SK-N-SH (cell line): Measurements from ENCODE around the gene SPINK13. TPM values are rescaled to one million over a fixed set of nuclear protein-coding genes. Genes with fewer than 3 reads are reported as not detected.

Experiments used
- CTCF ChIA-PET: fragments of 300-600, 350-600 bp; formaldehyde crosslinking; extraction: SDS; loops from one replicate; lab custom pipeline; 2021; lab: Yijun Ruan, JAX
- POLR2A ChIA-PET: fragments of 350-600 bp; sonication (Branson Sonifier 250); formaldehyde crosslinking; extraction: SDS; loops from one replicate; lab custom pipeline; 2020; ENCODE audit warnings: antibody characterized with exemption, inconsistent platforms; lab: Yijun Ruan, JAX
- DNase-seq: peaks from one replicate; pipeline ENCODE4 v3.0.0; 2012
- H2AFZ ChIP-seq: fragments of 200-600 bp; sonication (generic); 2 replicates; pipeline ENCODE4 v1.8.1; 2016; ENCODE audit warnings: antibody characterized with exemption, mild to moderate bottlenecking, low read depth
- H3F3A ChIP-seq: fragments of 200-600 bp; sonication (generic); replicated peaks from 2 replicates; pipeline ENCODE3; 2016; ENCODE audit warnings: antibody characterized with exemption, mild to moderate bottlenecking; ENCODE audit not compliant: insufficient read depth
- H3K27ac ChIP-seq, 2 experiments: fragments of 200-500 bp in 1 of 2; fragments of 200-600 bp in 1 of 2; sonication (Bioruptor generic) in 1 of 2; sonication (generic), shearing (Covaris generic) in 1 of 2; 2 replicates each; pipeline versions ENCODE4 v1.5.1 to v1.6.1; 2014 to 2016; ENCODE audit warnings: low read depth in 2 of 2, inconsistent platforms in 1 of 2, low read length in 1 of 2, mild to moderate bottlenecking in 1 of 2, mixed read lengths in 1 of 2
- H3K27me3 ChIP-seq: fragments of 200-600 bp; sonication (generic), shearing (Covaris generic); 2 replicates; pipeline ENCODE4 v1.6.1; 2016; ENCODE audit warnings: mixed run types; ENCODE audit not compliant: insufficient read depth
- H3K36me3 ChIP-seq, 2 experiments: fragments of 200-500 bp in 1 of 2; fragments of 200-600 bp in 1 of 2; sonication (Bioruptor generic) in 1 of 2; sonication (generic) in 1 of 2; replicated peaks in 1 of 2; 2 replicates each; pipeline versions ENCODE3 to v1.5.1; 2014 to 2016; ENCODE audit warnings: low read length in 1 of 2, mild to moderate bottlenecking in 1 of 2; ENCODE audit not compliant: insufficient read depth in 2 of 2, control insufficient read depth in 1 of 2
- H3K4me1 ChIP-seq, 2 experiments: fragments of 200-500 bp in 1 of 2; fragments of 200-600 bp in 1 of 2; sonication (Bioruptor generic) in 1 of 2; sonication (generic), shearing (Covaris generic) in 1 of 2; 2 replicates each; pipeline versions ENCODE4 v1.5.1 to v1.6.1; 2014 to 2016; ENCODE audit warnings: low read depth in 1 of 2, low read length in 1 of 2, mixed run types in 1 of 2; ENCODE audit not compliant: insufficient read depth in 2 of 2, control insufficient read depth in 1 of 2
- H3K4me2 ChIP-seq: fragments of 200-600 bp; sonication (generic), shearing (Covaris generic); 2 replicates; pipeline ENCODE4 v1.6.1; 2017; ENCODE audit warnings: mixed run types
- H3K4me3 ChIP-seq, 2 experiments: fragments of 200-500 bp in 1 of 2; fragments of 200-600 bp in 1 of 2; sonication (Bioruptor generic) in 1 of 2; sonication (generic), shearing (Covaris generic) in 1 of 2; 2 replicates each; pipeline versions ENCODE4 v1.5.1 to v1.8.1; 2014 to 2016; ENCODE audit warnings: low read depth in 2 of 2, inconsistent platforms in 1 of 2, low read length in 1 of 2, mild to moderate bottlenecking in 1 of 2, mixed read lengths in 1 of 2, moderate library complexity in 1 of 2
- H3K79me2 ChIP-seq: fragments of 200-600 bp; sonication (generic); 2 replicates; pipeline ENCODE4 v1.8.1; 2017; ENCODE audit warnings: mild to moderate bottlenecking; ENCODE audit not compliant: insufficient read depth
- H3K9ac ChIP-seq: fragments of 200-600 bp; sonication (generic); 2 replicates; pipeline ENCODE4 v1.6.1; 2017; ENCODE audit warnings: mixed run types
- H3K9me2 ChIP-seq: fragments of 200-600 bp; sonication (generic); 2 replicates; pipeline ENCODE4 v1.6.1; 2017; ENCODE audit warnings: mixed run types
- H3K9me3 ChIP-seq: fragments of 200-600 bp; sonication (generic); 2 replicates; pipeline ENCODE4 v1.6.1; 2017; ENCODE audit warnings: mixed run types, mild to moderate bottlenecking, moderate library complexity
- H4K20me1 ChIP-seq: fragments of 200-600 bp; sonication (generic); 2 replicates; pipeline ENCODE4 v1.6.1; 2017; ENCODE audit warnings: mild to moderate bottlenecking, mixed run types; ENCODE audit not compliant: insufficient read depth
- ELF1 ChIP-seq: IDR thresholded peaks from 2 replicates; pipeline ENCODE4 v1.4.0; 2012
- EP300 ChIP-seq, 2 experiments: IDR thresholded peaks; 2 replicates each; pipeline versions ENCODE4 v1.4.0 to v1.6.1; 2012; ENCODE audit warnings: borderline replicate concordance in 1 of 2, low read depth in 1 of 2, low read length in 1 of 2
- EZH2phosphoT487 ChIP-seq: fragments of 200-600 bp; sonication (generic); IDR thresholded peaks from 2 replicates; pipeline ENCODE4 v1.6.1; 2017; ENCODE audit warnings: low read depth, mixed run types, mild to moderate bottlenecking, antibody characterized with exemption, moderate library complexity, borderline replicate concordance
- GABPA ChIP-seq: IDR thresholded peaks from 2 replicates; pipeline ENCODE4 v1.4.0; 2012; ENCODE audit warnings: low read depth, mild to moderate bottlenecking
- MXI1 ChIP-seq: IDR thresholded peaks from 2 replicates; pipeline ENCODE4 v1.6.1; 2012; ENCODE audit warnings: mild to moderate bottlenecking, low read depth, low read length, improper control_type of control experiment
- NFIC ChIP-seq: IDR thresholded peaks from 2 replicates; pipeline ENCODE4 v1.4.0; 2012; ENCODE audit warnings: borderline replicate concordance
- NRF1 ChIP-seq: IDR thresholded peaks from 2 replicates; pipeline ENCODE4 v1.6.1; 2012; ENCODE audit warnings: low read depth, mild to moderate bottlenecking, low read length
- POLR2AphosphoS5 ChIP-seq: IDR thresholded peaks from 2 replicates; pipeline ENCODE4 v1.6.1; 2012; ENCODE audit warnings: low read depth, low read length
- RAD21 ChIP-seq: IDR thresholded peaks from 2 replicates; pipeline ENCODE4 v1.6.1; 2012; ENCODE audit warnings: mild to moderate bottlenecking, low read length
- RCOR1 ChIP-seq: fragments of 150-350 bp; IDR thresholded peaks from 2 replicates; pipeline ENCODE4 v1.6.1; 2017; ENCODE audit warnings: antibody characterized with exemption, low read length
- RXRA ChIP-seq: IDR thresholded peaks from 2 replicates; pipeline ENCODE4 v1.4.0; 2012; ENCODE audit warnings: low read depth, mild to moderate bottlenecking, borderline replicate concordance
- SIN3A ChIP-seq: IDR thresholded peaks from 2 replicates; pipeline ENCODE4 v1.6.1; 2012; ENCODE audit warnings: low read depth, mild to moderate bottlenecking, low read length, moderate library complexity, borderline replicate concordance
- SMC3 ChIP-seq: IDR thresholded peaks from 2 replicates; pipeline ENCODE4 v1.6.1; 2012; ENCODE audit warnings: low read depth, low read length, improper control_type of control experiment
- TAF1 ChIP-seq: IDR thresholded peaks from 2 replicates; pipeline ENCODE4 v1.6.1; 2012; ENCODE audit warnings: low read depth, mild to moderate bottlenecking, low read length, moderate library complexity, borderline replicate concordance
- TCF12 ChIP-seq: IDR thresholded peaks from 2 replicates; pipeline ENCODE4 v1.4.0; 2012
- WGBS: methylation state at CpG from one replicate; pipeline ENCODE4 v1.1.6; 2017; ENCODE audit warnings: low lambda C conversion rate; 5-methylcytosine and 5-hydroxymethylcytosine counted together
- polyA plus RNA-seq, 3 experiments: library from polyadenylated mRNA; depleted of rRNA; stranded (reverse); fragments of >200 nt; gene quantifications; 2 replicates each; pipeline ENCODE4 v1.2.3, GENCODE V29; 2012
- TF ChIP-seq, protein P1 (sequence below): IDR thresholded peaks from 2 replicates; pipeline ENCODE4 v1.4.0; 2012; ENCODE audit warnings: low read depth
- TF ChIP-seq, protein P2 (sequence below): fragments of 150-350 bp; IDR thresholded peaks from 2 replicates; pipeline ENCODE4 v1.6.1; 2017; ENCODE audit warnings: antibody characterized with exemption, low read length, low read depth, borderline replicate concordance
- TF ChIP-seq, protein P3 (sequence below): fragments of 200-600 bp; sonication (generic); IDR thresholded peaks from 2 replicates; pipeline ENCODE4 v1.6.1; 2017; ENCODE audit warnings: antibody characterized with exemption, mild to moderate bottlenecking, moderate library complexity
- TF ChIP-seq, protein P4 (sequence below): IDR thresholded peaks from 2 replicates; pipeline ENCODE4 v1.6.1; 2012; ENCODE audit warnings: mild to moderate bottlenecking, low read depth, low read length, moderate library complexity
- TF ChIP-seq, protein P5 (sequence below): IDR thresholded peaks from 2 replicates; pipeline ENCODE4 v1.4.0; 2012; ENCODE audit warnings: low read depth, borderline replicate concordance

Gene SPINK13
- polyA plus RNA-seq, 1 of the 3 experiments (the other 2 are of a cell fraction): not detected

DNA sequence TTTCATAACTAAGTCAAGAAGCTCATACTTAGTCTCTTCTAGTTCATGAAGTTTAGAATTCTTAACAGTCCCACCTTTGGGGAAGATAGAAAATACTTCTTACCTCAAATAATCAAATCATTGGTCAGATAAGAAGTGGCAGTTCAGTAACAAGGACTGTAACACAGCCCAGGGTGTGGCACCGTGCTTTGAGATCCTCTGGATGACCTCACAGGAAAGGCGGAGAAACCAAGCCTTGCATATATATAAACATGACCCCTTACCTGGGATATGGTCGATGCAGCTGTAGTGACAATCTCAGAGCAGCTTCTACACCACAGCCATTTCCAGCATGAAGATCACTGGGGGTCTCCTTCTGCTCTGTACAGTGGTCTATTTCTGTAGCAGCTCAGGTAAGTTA is 43.6 kb downstream of the SPINK13 start, which contains the start of gene SPINK7:
TSS of gene SPINK7 (plus strand) at position 271 of the 400 bp plus-strand sequence. CDS start at position 332, 61 bp downstream.
- Histone ChIP-seq H3K9me3 (no peaks in the 10 kb centered on the region), H3F3A (no peaks in the 10 kb centered on the region), H3K79me2 (no peaks in the 10 kb centered on the region), H3K4me1 (no peaks in the 10 kb centered on the region), H3K4me3 (no peak within 1 kb of the TSS), H3K27ac (no peak within 1 kb of the TSS), H3K36me3 (no peaks in the 10 kb centered on the region), H3K4me2 (no peak within 1 kb of the TSS), H3K9me2 (no peaks in the 10 kb centered on the region), H4K20me1 (no peaks in the 10 kb centered on the region), H2AFZ (no peak within 1 kb of the TSS), H3K27me3 (no peaks in the 10 kb centered on the region), H3K9ac (no peak within 1 kb of the TSS)
- POLR2A ChIA-PET: no interaction called here
- TF ChIP-seq SIN3A: no peak
- TF ChIP-seq, protein P1, sequence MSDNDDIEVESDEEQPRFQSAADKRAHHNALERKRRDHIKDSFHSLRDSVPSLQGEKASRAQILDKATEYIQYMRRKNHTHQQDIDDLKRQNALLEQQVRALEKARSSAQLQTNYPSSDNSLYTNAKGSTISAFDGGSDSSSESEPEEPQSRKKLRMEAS: no peak
- no peak for TF ChIP-seq GABPA
- TF ChIP-seq, protein P2, sequence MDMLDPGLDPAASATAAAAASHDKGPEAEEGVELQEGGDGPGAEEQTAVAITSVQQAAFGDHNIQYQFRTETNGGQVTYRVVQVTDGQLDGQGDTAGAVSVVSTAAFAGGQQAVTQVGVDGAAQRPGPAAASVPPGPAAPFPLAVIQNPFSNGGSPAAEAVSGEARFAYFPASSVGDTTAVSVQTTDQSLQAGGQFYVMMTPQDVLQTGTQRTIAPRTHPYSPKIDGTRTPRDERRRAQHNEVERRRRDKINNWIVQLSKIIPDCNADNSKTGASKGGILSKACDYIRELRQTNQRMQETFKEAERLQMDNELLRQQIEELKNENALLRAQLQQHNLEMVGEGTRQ: no peak
- TF ChIP-seq TCF12: no peak
- TF ChIP-seq NRF1: no peak
- no peak for TF ChIP-seq RCOR1
- no peak for TF ChIP-seq SMC3
- no peak for TF ChIP-seq RAD21
- no peak for TF ChIP-seq EZH2phosphoT487
- no peak for TF ChIP-seq MXI1
- TF ChIP-seq, protein P3, sequence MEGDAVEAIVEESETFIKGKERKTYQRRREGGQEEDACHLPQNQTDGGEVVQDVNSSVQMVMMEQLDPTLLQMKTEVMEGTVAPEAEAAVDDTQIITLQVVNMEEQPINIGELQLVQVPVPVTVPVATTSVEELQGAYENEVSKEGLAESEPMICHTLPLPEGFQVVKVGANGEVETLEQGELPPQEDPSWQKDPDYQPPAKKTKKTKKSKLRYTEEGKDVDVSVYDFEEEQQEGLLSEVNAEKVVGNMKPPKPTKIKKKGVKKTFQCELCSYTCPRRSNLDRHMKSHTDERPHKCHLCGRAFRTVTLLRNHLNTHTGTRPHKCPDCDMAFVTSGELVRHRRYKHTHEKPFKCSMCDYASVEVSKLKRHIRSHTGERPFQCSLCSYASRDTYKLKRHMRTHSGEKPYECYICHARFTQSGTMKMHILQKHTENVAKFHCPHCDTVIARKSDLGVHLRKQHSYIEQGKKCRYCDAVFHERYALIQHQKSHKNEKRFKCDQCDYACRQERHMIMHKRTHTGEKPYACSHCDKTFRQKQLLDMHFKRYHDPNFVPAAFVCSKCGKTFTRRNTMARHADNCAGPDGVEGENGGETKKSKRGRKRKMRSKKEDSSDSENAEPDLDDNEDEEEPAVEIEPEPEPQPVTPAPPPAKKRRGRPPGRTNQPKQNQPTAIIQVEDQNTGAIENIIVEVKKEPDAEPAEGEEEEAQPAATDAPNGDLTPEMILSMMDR: no peak
- TF ChIP-seq ELF1: no peak
- TF ChIP-seq RXRA: no peak
- TF ChIP-seq POLR2AphosphoS5: no peak
- TF ChIP-seq, protein P4, sequence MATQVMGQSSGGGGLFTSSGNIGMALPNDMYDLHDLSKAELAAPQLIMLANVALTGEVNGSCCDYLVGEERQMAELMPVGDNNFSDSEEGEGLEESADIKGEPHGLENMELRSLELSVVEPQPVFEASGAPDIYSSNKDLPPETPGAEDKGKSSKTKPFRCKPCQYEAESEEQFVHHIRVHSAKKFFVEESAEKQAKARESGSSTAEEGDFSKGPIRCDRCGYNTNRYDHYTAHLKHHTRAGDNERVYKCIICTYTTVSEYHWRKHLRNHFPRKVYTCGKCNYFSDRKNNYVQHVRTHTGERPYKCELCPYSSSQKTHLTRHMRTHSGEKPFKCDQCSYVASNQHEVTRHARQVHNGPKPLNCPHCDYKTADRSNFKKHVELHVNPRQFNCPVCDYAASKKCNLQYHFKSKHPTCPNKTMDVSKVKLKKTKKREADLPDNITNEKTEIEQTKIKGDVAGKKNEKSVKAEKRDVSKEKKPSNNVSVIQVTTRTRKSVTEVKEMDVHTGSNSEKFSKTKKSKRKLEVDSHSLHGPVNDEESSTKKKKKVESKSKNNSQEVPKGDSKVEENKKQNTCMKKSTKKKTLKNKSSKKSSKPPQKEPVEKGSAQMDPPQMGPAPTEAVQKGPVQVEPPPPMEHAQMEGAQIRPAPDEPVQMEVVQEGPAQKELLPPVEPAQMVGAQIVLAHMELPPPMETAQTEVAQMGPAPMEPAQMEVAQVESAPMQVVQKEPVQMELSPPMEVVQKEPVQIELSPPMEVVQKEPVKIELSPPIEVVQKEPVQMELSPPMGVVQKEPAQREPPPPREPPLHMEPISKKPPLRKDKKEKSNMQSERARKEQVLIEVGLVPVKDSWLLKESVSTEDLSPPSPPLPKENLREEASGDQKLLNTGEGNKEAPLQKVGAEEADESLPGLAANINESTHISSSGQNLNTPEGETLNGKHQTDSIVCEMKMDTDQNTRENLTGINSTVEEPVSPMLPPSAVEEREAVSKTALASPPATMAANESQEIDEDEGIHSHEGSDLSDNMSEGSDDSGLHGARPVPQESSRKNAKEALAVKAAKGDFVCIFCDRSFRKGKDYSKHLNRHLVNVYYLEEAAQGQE: no peak
- TF ChIP-seq TAF1: no peak
- no peak for TF ChIP-seq EP300 (IDR thresholded peaks at IDR 0.05; ENCODE audit: borderline replicate concordance in 1 of 2, low read depth in 1 of 2, low read length in 1 of 2)
- no peak for TF ChIP-seq NFIC
- TF ChIP-seq, protein P5, sequence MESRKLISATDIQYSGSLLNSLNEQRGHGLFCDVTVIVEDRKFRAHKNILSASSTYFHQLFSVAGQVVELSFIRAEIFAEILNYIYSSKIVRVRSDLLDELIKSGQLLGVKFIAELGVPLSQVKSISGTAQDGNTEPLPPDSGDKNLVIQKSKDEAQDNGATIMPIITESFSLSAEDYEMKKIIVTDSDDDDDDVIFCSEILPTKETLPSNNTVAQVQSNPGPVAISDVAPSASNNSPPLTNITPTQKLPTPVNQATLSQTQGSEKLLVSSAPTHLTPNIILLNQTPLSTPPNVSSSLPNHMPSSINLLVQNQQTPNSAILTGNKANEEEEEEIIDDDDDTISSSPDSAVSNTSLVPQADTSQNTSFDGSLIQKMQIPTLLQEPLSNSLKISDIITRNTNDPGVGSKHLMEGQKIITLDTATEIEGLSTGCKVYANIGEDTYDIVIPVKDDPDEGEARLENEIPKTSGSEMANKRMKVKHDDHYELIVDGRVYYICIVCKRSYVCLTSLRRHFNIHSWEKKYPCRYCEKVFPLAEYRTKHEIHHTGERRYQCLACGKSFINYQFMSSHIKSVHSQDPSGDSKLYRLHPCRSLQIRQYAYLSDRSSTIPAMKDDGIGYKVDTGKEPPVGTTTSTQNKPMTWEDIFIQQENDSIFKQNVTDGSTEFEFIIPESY: no peak
- WGBS: 17% methylated on average over 3 of the region's 3 CpGs
- CTCF ChIA-PET: interaction anchor here (1.0 kb wide), 1 partner anchor 13 kb away, joined by 3 read pairs; no protein-coding TSS in a partner anchor
- no peak for DNase-seq
